Naive thymus-derived CD8-positive, alpha-beta T cell (primary cell): Measurements from ENCODE around the gene LAP3. TPM values are rescaled to one million over a fixed set of nuclear protein-coding genes. Genes with fewer than 3 reads are reported as not detected.

Experiments used
- ATAC-seq, 2 donors: fragments of 150-1000 bp; cut with Tn5 transposase in 1 of 2; sonication (Bioruptor Pico), chemical (Tn5 transposase) in 1 of 2; 1 replicate in 1 of 2; 2 replicates in 1 of 2; pipeline ENCODE4 v1.10.0; 2021; ENCODE audit warnings: mild to moderate bottlenecking in 2 of 2, moderate library complexity in 2 of 2
- POLR2A ChIA-PET: fragments of 350-600 bp; sonication (Branson Sonifier 250); formaldehyde crosslinking; loops from one replicate; lab custom pipeline; 2021; ENCODE audit warnings: antibody characterized with exemption; lab: Charles Lee
- DNase-seq, 10 donors: peaks; one replicate each; pipeline versions ENCODE4 v3.0.0 to v3.0.0-alpha.2; 2020 to 2022
- H3K27ac Mint-ChIP-seq, 10 donors: one replicate each; pipeline ENCODE4 v1.8.0; 2020 to 2022; ENCODE audit warnings: mild to moderate bottlenecking in 10 of 10, mixed read lengths in 10 of 10, moderate library complexity in 4 of 10, inconsistent platforms in 1 of 10
- H3K27me3 Mint-ChIP-seq, 5 donors: one replicate each; pipeline ENCODE4 v1.8.0; 2021 to 2022; ENCODE audit warnings: mixed read lengths in 5 of 5
- H3K36me3 Mint-ChIP-seq, 3 donors: one replicate each; pipeline ENCODE4 v1.8.0; 2020 to 2022; ENCODE audit warnings: mixed read lengths in 3 of 3, mild to moderate bottlenecking in 2 of 3, inconsistent platforms in 1 of 3
- H3K4me1 Mint-ChIP-seq, 4 donors: one replicate each; pipeline ENCODE4 v1.8.0; 2021 to 2022; ENCODE audit warnings: mixed read lengths in 4 of 4
- H3K4me3 Mint-ChIP-seq, 10 donors: one replicate each; pipeline ENCODE4 v1.8.0; 2020 to 2022; ENCODE audit warnings: mild to moderate bottlenecking in 10 of 10, mixed read lengths in 10 of 10, moderate library complexity in 6 of 10, inconsistent platforms in 1 of 10
- H3K9me3 Mint-ChIP-seq, 9 donors: one replicate each; pipeline ENCODE4 v1.8.0; 2020 to 2022; ENCODE audit warnings: mixed read lengths in 9 of 9, mild to moderate bottlenecking in 3 of 9, inconsistent platforms in 1 of 9, moderate library complexity in 1 of 9
- polyA plus RNA-seq, 3 donors: library from polyadenylated mRNA; unstranded; fragments of 300-500 nt; fragmentation: Illumina TruSeq; gene quantifications; one replicate each; pipeline ENCODE4 v1.2.3, GENCODE V29; 2021
- total RNA-seq, 8 experiments: library from RNA in 2 of 8; stranded (reverse) in 2 of 8; gene quantifications; one replicate each; pipeline ENCODE4 v1.2.3 and lab custom pipeline; 2021 to 2026

The LAP3 gene
- total and polyA plus RNA-seq, 5 experiments from 2014 or later: 29.2 to 44.7 (median 37.3) TPM

GRCh38 chr4:17599826-17600225 lies 22.8 kb downstream of the LAP3 start:
- POLR2A ChIA-PET: no interaction called here
- Mint-ChIP-seq H3K27me3 (no peaks in the 10 kb centered on the region), H3K4me1 (peaks cover 0 to 9% (median under 1%) of the 10 kb centered on the region in 4 donors), H3K9me3 (no peaks in the 10 kb centered on the region), H3K27ac (no peak overlapping the region), H3K4me3 (no peak overlapping the region), H3K36me3 (peaks cover 0 to 67% (median 26%) of the 10 kb centered on the region in 3 donors)
- ATAC-seq: no peak
- no peak for DNase-seq

DNA sequence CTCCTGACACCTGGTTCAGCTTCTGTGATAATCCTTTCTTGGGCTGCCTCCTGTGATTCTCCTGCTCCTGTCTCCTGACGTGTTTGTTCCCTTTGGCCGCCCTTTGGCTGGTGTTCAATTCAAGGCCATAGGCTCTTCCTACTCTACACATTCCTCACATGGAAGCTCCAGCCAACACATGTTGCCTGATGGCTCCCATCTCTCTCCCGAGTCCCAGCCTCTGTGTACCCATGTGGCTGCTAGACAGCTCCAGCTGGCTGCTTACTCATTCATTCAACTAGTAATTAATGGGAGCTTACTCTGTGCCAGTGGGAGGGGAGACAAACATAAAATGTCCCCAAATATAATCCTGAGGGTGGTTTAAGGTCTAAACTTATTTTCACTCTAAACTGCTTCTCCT lies 28.2 kb downstream of the LAP3 start:
- Mint-ChIP-seq H3K4me3 (no peak overlapping the region), H3K36me3 (peaks cover 5 to 55% (median 6%) of the 10 kb centered on the region in 3 donors), H3K27me3 (no peaks in the 10 kb centered on the region), H3K9me3 (no peaks in the 10 kb centered on the region), H3K4me1 (no peaks in the 10 kb centered on the region), H3K27ac (peak overlapping the region in 2 of 10 donors; percentile 52 to 62)
- no peak for DNase-seq
- ATAC-seq: no peak
- POLR2A ChIA-PET: no interaction called here

GRCh38 chr4:17613761-17614415 lies 36.9 kb downstream of the LAP3 start:
- H3K4me3 Mint-ChIP-seq: peak overlapping the region; percentile 88 to 100 (median 98)
- H3K27me3 Mint-ChIP-seq: no peaks in the 10 kb centered on the region

GRCh38 chr4:17614416-17615299 lies 37.7 kb downstream of the LAP3 start, which contains the start of gene MED28:
Gene MED28 (plus strand): TSS chr4:17614641. CDS start chr4:17614655, 14 bp downstream.
- Mint-ChIP-seq H3K9me3 (no peaks in the 10 kb centered on the region), H3K4me1 (peaks cover 17 to 52% (median 42%) of the 10 kb centered on the region in 4 donors), H3K27ac (peak within 1 kb of the TSS; percentile 92 to 99 (median 98)), H3K27me3 (no peaks in the 10 kb centered on the region), H3K36me3 (peaks cover 6 to 30% (median 11%) of the 10 kb centered on the region in 3 donors), H3K4me3 (peak within 1 kb of the TSS; percentile 88 to 100 (median 98))
- DNase-seq (peak; percentile 91 to 98 (median 94)), ATAC-seq (peak; percentile 89 to 93)
- POLR2A ChIA-PET: interaction anchor here (0.7 to 2.8 kb wide), 10 partner anchors 8 to 1959 kb away, joined by 3 to 22 read pairs (median 3); partner anchors contain the start of genes DCAF16, LAP3, LCORL and NCAPG

More at GRCh38 chr4:17613761-17614415, 36.9 kb downstream of the LAP3 start:
- no peaks in the 10 kb centered on the region for H3K9me3 Mint-ChIP-seq
- POLR2A ChIA-PET: interaction anchor here (0.7 to 2.8 kb wide), 10 partner anchors 8 to 1958 kb away, joined by 3 to 22 read pairs (median 3); partner anchors contain the start of genes DCAF16, LAP3, LCORL and NCAPG
- H3K4me1 Mint-ChIP-seq: peaks cover 12 to 44% (median 34%) of the 10 kb centered on the region in 4 donors
- ATAC-seq: peak; percentile 58 to 64
- H3K27ac Mint-ChIP-seq: peak overlapping the region; percentile 92 to 99 (median 98)
- H3K36me3 Mint-ChIP-seq: peaks cover 1 to 25% (median 8%) of the 10 kb centered on the region in 3 donors
- peak in 5 of 10 donors; percentile 1 to 68 (median 20) for DNase-seq

- DNase-seq: peak in 1 of 10 donors; percentile 2
Measured at GRCh38 chr4:17616283-17616682, 39.3 kb downstream of the LAP3 start.

DNA sequence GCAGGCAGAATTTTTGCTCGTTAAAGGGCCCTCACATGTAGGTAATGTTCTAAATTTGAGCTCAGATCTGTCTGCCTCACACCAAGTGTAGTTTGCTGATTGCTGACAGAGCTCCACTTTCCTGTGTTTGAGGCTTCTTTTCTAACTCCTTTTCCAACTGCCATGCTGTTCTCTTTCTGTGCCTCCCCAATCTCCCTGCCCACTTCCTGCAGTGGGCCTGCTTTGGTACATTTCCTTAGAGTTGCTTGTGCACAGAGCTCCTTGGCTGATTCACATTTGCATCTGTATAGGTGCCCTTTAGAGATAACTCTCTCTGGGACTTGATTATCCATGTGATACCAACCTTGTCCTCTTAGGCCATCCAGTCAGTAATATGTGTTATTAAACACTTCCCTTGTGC lies 41.9 kb downstream of the LAP3 start:
- Mint-ChIP-seq H3K27me3 (no peaks in the 10 kb centered on the region), H3K27ac (peak overlapping the region in 8 of 10 donors; percentile 0 to 80 (median 34)), H3K36me3 (peaks cover 11 to 69% (median 20%) of the 10 kb centered on the region in 3 donors), H3K4me1 (peaks cover 17 to 62% (median 49%) of the 10 kb centered on the region in 4 donors), H3K9me3 (no peaks in the 10 kb centered on the region), H3K4me3 (peak overlapping the region; percentile 32 to 63 (median 52))
- DNase-seq: no peak
- ATAC-seq: no peak
- POLR2A ChIA-PET: no interaction called here

More at GRCh38 chr4:17616283-17616682, 39.3 kb downstream of the LAP3 start:
- no peaks in the 10 kb centered on the region for H3K27me3 Mint-ChIP-seq
- peak overlapping the region; percentile 11 to 87 (median 75) for H3K27ac Mint-ChIP-seq
- H3K9me3 Mint-ChIP-seq: no peaks in the 10 kb centered on the region
- H3K36me3 Mint-ChIP-seq: peaks cover 7 to 43% (median 11%) of the 10 kb centered on the region in 3 donors
- H3K4me1 Mint-ChIP-seq: peaks cover 17 to 56% (median 46%) of the 10 kb centered on the region in 4 donors
- POLR2A ChIA-PET: interaction anchor here (2.8 kb wide), 1 partner anchor 194 kb away, joined by 17 read pairs; the partner anchor contains the start of genes DCAF16 and NCAPG
- no peak for ATAC-seq
- H3K4me3 Mint-ChIP-seq: peak overlapping the region; percentile 69 to 89 (median 84)

GRCh38 chr4:17619416-17620105 lies 42.6 kb downstream of the LAP3 start:
- no peak for DNase-seq
- peaks cover 21 to 61% (median 54%) of the 10 kb centered on the region in 4 donors for H3K4me1 Mint-ChIP-seq
- H3K27ac Mint-ChIP-seq: peak overlapping the region in 5 of 10 donors; percentile 13 to 58 (median 40)
- no peak for ATAC-seq
- H3K36me3 Mint-ChIP-seq: peaks cover 9 to 76% (median 26%) of the 10 kb centered on the region in 3 donors
- no peaks in the 10 kb centered on the region for H3K27me3 Mint-ChIP-seq
- POLR2A ChIA-PET: interaction anchor here (0.7 kb wide), 1 partner anchor 38 kb away, joined by 3 read pairs; no protein-coding TSS in a partner anchor
- no peaks in the 10 kb centered on the region for H3K9me3 Mint-ChIP-seq
- H3K4me3 Mint-ChIP-seq: peak overlapping the region in 7 of 10 donors; percentile 7 to 63 (median 37)

DNA sequence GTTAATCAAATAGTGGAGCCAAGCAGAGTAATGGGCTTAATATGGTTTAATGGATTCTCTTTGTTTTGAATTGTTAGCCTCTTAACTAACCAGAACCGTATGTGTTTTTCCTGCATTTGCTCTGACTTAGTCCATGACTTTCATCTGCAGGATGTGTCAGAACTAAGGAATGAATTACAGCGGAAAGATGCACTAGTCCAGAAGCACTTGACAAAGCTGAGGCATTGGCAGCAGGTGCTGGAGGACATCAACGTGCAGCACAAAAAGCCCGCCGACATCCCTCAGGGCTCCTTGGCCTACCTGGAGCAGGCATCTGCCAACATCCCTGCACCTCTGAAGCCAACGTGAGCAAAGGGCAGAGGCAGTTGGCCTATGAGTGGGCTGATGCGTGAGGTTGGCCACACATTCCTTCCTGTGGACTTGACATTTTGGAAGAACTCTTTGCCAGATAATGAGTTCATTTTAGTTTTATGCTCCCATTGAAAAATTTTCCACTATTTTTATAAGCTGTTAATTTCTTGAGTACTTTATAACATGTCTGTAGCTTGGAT lies 46.5 kb downstream of the LAP3 start:
- POLR2A ChIA-PET: interaction anchor here (1.3 kb wide), 1 partner anchor 9 kb away, joined by 3 read pairs; the partner anchor contains the start of gene MED28
- Mint-ChIP-seq H3K36me3 (peaks cover 4 to 98% (median 37%) of the 10 kb centered on the region in 3 donors), H3K27me3 (no peaks in the 10 kb centered on the region), H3K9me3 (no peaks in the 10 kb centered on the region), H3K27ac (peak overlapping the region in 1 of 10 donors; percentile 34), H3K4me1 (peaks cover 18 to 43% (median 32%) of the 10 kb centered on the region in 4 donors), H3K4me3 (no peak overlapping the region)
- ATAC-seq (no peak), DNase-seq (no peak)

- POLR2A ChIA-PET: no interaction called here
- no peaks in the 10 kb centered on the region for H3K27me3 Mint-ChIP-seq
- no peak for ATAC-seq
- peaks cover 14 to 36% (median 23%) of the 10 kb centered on the region in 4 donors for H3K4me1 Mint-ChIP-seq
- no peak overlapping the region for H3K4me3 Mint-ChIP-seq
- no peaks in the 10 kb centered on the region for H3K9me3 Mint-ChIP-seq
- peaks cover 0 to 99% (median 35%) of the 10 kb centered on the region in 3 donors for H3K36me3 Mint-ChIP-seq
- peak overlapping the region in 2 of 10 donors; percentile 34 to 87 for H3K27ac Mint-ChIP-seq
- DNase-seq: no peak
Measured at GRCh38 chr4:17624821-17625220, 47.8 kb downstream of the LAP3 start.

DNA sequence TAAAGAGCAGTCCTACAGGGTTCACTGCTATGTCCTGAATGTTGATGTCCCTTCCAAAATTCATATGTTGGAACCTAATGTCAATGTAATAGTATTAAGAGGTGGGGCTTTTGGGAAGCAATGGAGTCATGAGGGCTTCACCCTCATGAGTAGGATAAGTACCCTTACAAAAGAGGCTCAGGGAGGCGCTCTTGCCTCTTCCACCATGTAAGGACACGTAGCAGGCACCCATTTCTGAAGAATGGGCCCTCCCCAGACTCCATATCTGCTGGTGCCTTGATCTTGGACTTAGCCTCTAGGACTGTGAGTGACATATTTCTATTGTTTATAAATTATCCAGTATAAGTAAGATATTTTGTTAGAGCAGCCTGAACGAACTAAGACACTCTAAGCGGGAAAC lies 53.2 kb downstream of the LAP3 start:
- Mint-ChIP-seq H3K4me3 (no peak overlapping the region), H3K9me3 (no peaks in the 10 kb centered on the region), H3K27me3 (no peaks in the 10 kb centered on the region), H3K27ac (peak overlapping the region in 3 of 10 donors; percentile 21 to 55 (median 37)), H3K36me3 (peaks cover 4 to 96% (median 21%) of the 10 kb centered on the region in 3 donors), H3K4me1 (peaks cover 7 to 20% (median 11%) of the 10 kb centered on the region in 4 donors)
- POLR2A ChIA-PET: no interaction called here
- ATAC-seq (no peak), DNase-seq (no peak)

- peaks cover 4 to 75% (median 13%) of the 10 kb centered on the region in 3 donors for H3K36me3 Mint-ChIP-seq
- H3K4me1 Mint-ChIP-seq: peaks cover 2 to 11% (median 5%) of the 10 kb centered on the region in 4 donors
- no peak overlapping the region for H3K4me3 Mint-ChIP-seq
- peak overlapping the region in 2 of 10 donors; percentile 19 to 24 for H3K27ac Mint-ChIP-seq
- H3K27me3 Mint-ChIP-seq: no peaks in the 10 kb centered on the region
- no peaks in the 10 kb centered on the region for H3K9me3 Mint-ChIP-seq
- no peak for ATAC-seq
- DNase-seq: no peak
- POLR2A ChIA-PET: no interaction called here
Measured at GRCh38 chr4:17633600-17633999, 56.6 kb downstream of the LAP3 start.
